ENCODE measurements around the gene SMIM1.
"Not testable (repeated sequence)": the region's sequence is repeated elsewhere in the genome, so short reads cannot be mapped to it uniquely, and the experiment has no call there.

SMIM1 gene

GRCh38 chr1:3738943-3739342 is 33.6 kb upstream of the SMIM1 start:
- no peak for DNase-seq

GRCh38 chr1:3740042-3740441 is 32.5 kb upstream of the SMIM1 start:
- DNase-seq: no peak

GRCh38 chr1:3740752-3741151 is 31.8 kb upstream of the SMIM1 start:
- DNase-seq: no peak

GRCh38 chr1:3741566-3742438 is 30.7 kb upstream of the SMIM1 start:
- DNase-seq: no peak

GRCh38 chr1:3742439-3743298 is 29.9 kb upstream of the SMIM1 start:
- DNase-seq: no peak

GRCh38 chr1:3743421-3743820 is 29.1 kb upstream of the SMIM1 start:
- DNase-seq: no peak

- DNase-seq: no peak
Measured at GRCh38 chr1:3743826-3744225, 28.7 kb upstream of the SMIM1 start.

GRCh38 chr1:3744646-3745045 is 27.9 kb upstream of the SMIM1 start:
- DNase-seq: no peak

GRCh38 chr1:3745071-3745470 is 27.5 kb upstream of the SMIM1 start:
- DNase-seq: no peak

- no peak for DNase-seq
Measured at GRCh38 chr1:3745590-3746381, 26.8 kb upstream of the SMIM1 start.

- DNase-seq: no peak
Measured at GRCh38 chr1:3746389-3746829, 26.1 kb upstream of the SMIM1 start.

GRCh38 chr1:3746830-3747521 is 25.6 kb upstream of the SMIM1 start:
- DNase-seq: peak; percentile 86

- DNase-seq: no peak
Measured at GRCh38 chr1:3747522-3747848, 25.1 kb upstream of the SMIM1 start.

GRCh38 chr1:3747903-3748302 is 24.6 kb upstream of the SMIM1 start:
- DNase-seq: no peak

GRCh38 chr1:3748316-3748900 is 24.1 kb upstream of the SMIM1 start:
- not testable (repeated sequence) for DNase-seq

- no peak for DNase-seq
Measured at GRCh38 chr1:3749512-3749911, 23.0 kb upstream of the SMIM1 start.

GRCh38 chr1:3750741-3751140 is 21.8 kb upstream of the SMIM1 start:
- no peak for DNase-seq

GRCh38 chr1:3752400-3752945 is 20.1 kb upstream of the SMIM1 start, which contains the start of gene CCDC27:
Gene CCDC27 (plus strand): TSS chr1:3752450. CDS start chr1:3752482, 32 bp downstream.
- DNase-seq: no peak

GRCh38 chr1:3753656-3754454 is 18.7 kb upstream of the SMIM1 start:
- no peak for DNase-seq

GRCh38 chr1:3756394-3756793 is 16.2 kb upstream of the SMIM1 start:
- no peak for DNase-seq

GRCh38 chr1:3759164-3759563 is 13.4 kb upstream of the SMIM1 start:
- DNase-seq: no peak

All from midbrain (tissue), 1 donor.